Activated naive CD4-positive, alpha-beta T cell treated with anti-CD3 and anti-CD28 coated beads, Interleukin-2, amount 10 ng/mL, durations not matched to agents 7 days and 5 days (primary cell): ENCODE results near the gene MAPK8IP3.

Source experiments
- CTCF ChIA-PET: fragments of 350-600 bp; sonication (Branson Sonifier 250); formaldehyde crosslinking; loops from one replicate; lab custom pipeline; 2021; ENCODE audit warnings: antibody characterized with exemption; lab: Charles Lee
- DNase-seq: peaks from one replicate; pipeline ENCODE4 v3.0.0-alpha.2; 2020
- H3K27ac Mint-ChIP-seq: one replicate; pipeline ENCODE4 v1.8.0; 2021; ENCODE audit warnings: mild to moderate bottlenecking, moderate library complexity, mixed read lengths
- H3K27me3 Mint-ChIP-seq: one replicate; pipeline ENCODE4 v1.8.0; 2021; ENCODE audit warnings: mild to moderate bottlenecking, mixed read lengths
- H3K36me3 Mint-ChIP-seq: one replicate; pipeline ENCODE4 v1.8.0; 2021; ENCODE audit warnings: mixed read lengths
- H3K4me1 Mint-ChIP-seq: one replicate; pipeline ENCODE4 v1.8.0; 2021; ENCODE audit warnings: mixed read lengths
- H3K4me3 Mint-ChIP-seq: one replicate; pipeline ENCODE4 v1.8.0; 2021; ENCODE audit warnings: mild to moderate bottlenecking, moderate library complexity, mixed read lengths
- H3K9me3 Mint-ChIP-seq: one replicate; pipeline ENCODE4 v1.8.0; 2021; ENCODE audit warnings: mixed read lengths

Gene MAPK8IP3

GRCh38 chr16:1745900-1746692 lies 40.1 kb downstream of the MAPK8IP3 start:
- no peak for DNase-seq
- H3K36me3 Mint-ChIP-seq = peaks cover 12% of the 10 kb centered on the region

GRCh38 chr16:1746693-1747195 lies 40.7 kb downstream of the MAPK8IP3 start:
- Mint-ChIP-seq H3K27ac (no peak overlapping the region), H3K4me3 (no peak overlapping the region), H3K36me3 (peaks cover 14% of the 10 kb centered on the region), H3K27me3 (no peaks in the 10 kb centered on the region), H3K9me3 (no peaks in the 10 kb centered on the region), H3K4me1 (no peaks in the 10 kb centered on the region)
- DNase-seq = no peak
- CTCF ChIA-PET = interaction anchor here (1.2 kb wide), 1 partner anchor 22 kb away, joined by 3 read pairs; no protein-coding TSS in a partner anchor

More at GRCh38 chr16:1745900-1746692, 40.1 kb downstream of the MAPK8IP3 start:
- no peaks in the 10 kb centered on the region for H3K4me1 Mint-ChIP-seq
- no peaks in the 10 kb centered on the region for H3K27me3 Mint-ChIP-seq
- H3K4me3 Mint-ChIP-seq = no peak overlapping the region
- CTCF ChIA-PET = interaction anchor here (1.2 kb wide), 1 partner anchor 21 kb away, joined by 3 read pairs; no protein-coding TSS in a partner anchor
- no peak overlapping the region for H3K27ac Mint-ChIP-seq
- H3K9me3 Mint-ChIP-seq = no peaks in the 10 kb centered on the region

- H3K4me1 Mint-ChIP-seq = no peaks in the 10 kb centered on the region
- H3K27ac Mint-ChIP-seq = no peak overlapping the region
- no peak for DNase-seq
- H3K9me3 Mint-ChIP-seq = no peaks in the 10 kb centered on the region
- CTCF ChIA-PET = no interaction called here
- no peaks in the 10 kb centered on the region for H3K27me3 Mint-ChIP-seq
- H3K4me3 Mint-ChIP-seq = no peak overlapping the region
- peaks cover 16% of the 10 kb centered on the region for H3K36me3 Mint-ChIP-seq
Observed at GRCh38 chr16:1747934-1748333, 41.9 kb downstream of the MAPK8IP3 start.

GRCh38 chr16:1749152-1750117 lies 43.4 kb downstream of the MAPK8IP3 start:
- Mint-ChIP-seq H3K4me3 (no peak overlapping the region), H3K4me1 (no peaks in the 10 kb centered on the region), H3K36me3 (peaks cover 16% of the 10 kb centered on the region), H3K27me3 (no peaks in the 10 kb centered on the region), H3K9me3 (no peaks in the 10 kb centered on the region), H3K27ac (no peak overlapping the region)
- CTCF ChIA-PET = interaction anchor here (1.2 kb wide), 1 partner anchor 26 kb away, joined by 3 read pairs; no protein-coding TSS in a partner anchor
- DNase-seq = no peak

GRCh38 chr16:1751946-1752345 lies 46.0 kb downstream of the MAPK8IP3 start:
- Mint-ChIP-seq H3K36me3 (peaks cover 15% of the 10 kb centered on the region), H3K4me1 (peaks cover 9% of the 10 kb centered on the region), H3K27ac (no peak overlapping the region), H3K27me3 (no peaks in the 10 kb centered on the region), H3K9me3 (no peaks in the 10 kb centered on the region), H3K4me3 (no peak overlapping the region)
- DNase-seq = no peak
- CTCF ChIA-PET = no interaction called here

GRCh38 chr16:1752853-1753252 lies 46.9 kb downstream of the MAPK8IP3 start:
- H3K36me3 Mint-ChIP-seq = peaks cover 15% of the 10 kb centered on the region
- DNase-seq = no peak
- H3K9me3 Mint-ChIP-seq = no peaks in the 10 kb centered on the region
- H3K27me3 Mint-ChIP-seq = no peaks in the 10 kb centered on the region
- H3K4me1 Mint-ChIP-seq = peaks cover 18% of the 10 kb centered on the region
- H3K4me3 Mint-ChIP-seq = no peak overlapping the region
- CTCF ChIA-PET = no interaction called here
- H3K27ac Mint-ChIP-seq = no peak overlapping the region

GRCh38 chr16:1754204-1754603 lies 48.2 kb downstream of the MAPK8IP3 start:
- H3K4me1 Mint-ChIP-seq = peaks cover 25% of the 10 kb centered on the region
- CTCF ChIA-PET = no interaction called here
- peak overlapping the region; percentile 4 for H3K27ac Mint-ChIP-seq
- H3K27me3 Mint-ChIP-seq = no peaks in the 10 kb centered on the region
- no peaks in the 10 kb centered on the region for H3K9me3 Mint-ChIP-seq
- H3K4me3 Mint-ChIP-seq = no peak overlapping the region
- H3K36me3 Mint-ChIP-seq = peaks cover 10% of the 10 kb centered on the region
- DNase-seq = no peak

GRCh38 chr16:1757714-1758461 lies 51.9 kb downstream of the MAPK8IP3 start:
- Mint-ChIP-seq H3K36me3 (peaks cover 12% of the 10 kb centered on the region), H3K9me3 (no peaks in the 10 kb centered on the region), H3K4me1 (peaks cover 25% of the 10 kb centered on the region), H3K4me3 (no peak overlapping the region), H3K27ac (peak overlapping the region; percentile 80), H3K27me3 (no peaks in the 10 kb centered on the region)
- DNase-seq = no peak
- CTCF ChIA-PET = no interaction called here

GRCh38 chr16:1758923-1759322 lies 52.9 kb downstream of the MAPK8IP3 start:
- peaks cover 25% of the 10 kb centered on the region for H3K4me1 Mint-ChIP-seq
- H3K9me3 Mint-ChIP-seq = no peaks in the 10 kb centered on the region
- no peak for DNase-seq
- no peaks in the 10 kb centered on the region for H3K27me3 Mint-ChIP-seq
- H3K36me3 Mint-ChIP-seq = peaks cover 12% of the 10 kb centered on the region
- CTCF ChIA-PET = no interaction called here
- no peak overlapping the region for H3K27ac Mint-ChIP-seq
- H3K4me3 Mint-ChIP-seq = no peak overlapping the region

GRCh38 chr16:1759511-1759910 lies 53.5 kb downstream of the MAPK8IP3 start:
- no peak for DNase-seq
- CTCF ChIA-PET = no interaction called here
- H3K9me3 Mint-ChIP-seq = no peaks in the 10 kb centered on the region
- H3K27me3 Mint-ChIP-seq = no peaks in the 10 kb centered on the region
- H3K36me3 Mint-ChIP-seq = peaks cover 12% of the 10 kb centered on the region
- H3K4me1 Mint-ChIP-seq = peaks cover 25% of the 10 kb centered on the region
- H3K27ac Mint-ChIP-seq = no peak overlapping the region
- H3K4me3 Mint-ChIP-seq = no peak overlapping the region

- H3K27ac Mint-ChIP-seq = no peak overlapping the region
Observed at GRCh38 chr16:1760911-1761310, 54.9 kb downstream of the MAPK8IP3 start.

GRCh38 chr16:1761751-1762150 lies 55.8 kb downstream of the MAPK8IP3 start:
- H3K27ac Mint-ChIP-seq = no peak overlapping the region
- H3K4me3 Mint-ChIP-seq = no peak overlapping the region
- H3K9me3 Mint-ChIP-seq = no peaks in the 10 kb centered on the region
- CTCF ChIA-PET = no interaction called here
- peaks cover 18% of the 10 kb centered on the region for H3K4me1 Mint-ChIP-seq
- H3K27me3 Mint-ChIP-seq = no peaks in the 10 kb centered on the region
- H3K36me3 Mint-ChIP-seq = peaks cover 9% of the 10 kb centered on the region
- no peak for DNase-seq

More at GRCh38 chr16:1760911-1761310, 54.9 kb downstream of the MAPK8IP3 start:
- CTCF ChIA-PET = no interaction called here
- Mint-ChIP-seq H3K4me3 (no peak overlapping the region), H3K9me3 (no peaks in the 10 kb centered on the region), H3K36me3 (peaks cover 9% of the 10 kb centered on the region), H3K27me3 (no peaks in the 10 kb centered on the region), H3K4me1 (peaks cover 21% of the 10 kb centered on the region)
- DNase-seq = no peak

GRCh38 chr16:1762196-1762878 lies 56.3 kb downstream of the MAPK8IP3 start:
- CTCF ChIA-PET = no interaction called here
- H3K36me3 Mint-ChIP-seq = peaks cover 11% of the 10 kb centered on the region
- DNase-seq = no peak
- no peaks in the 10 kb centered on the region for H3K27me3 Mint-ChIP-seq
- H3K27ac Mint-ChIP-seq = no peak overlapping the region
- no peak overlapping the region for H3K4me3 Mint-ChIP-seq
- H3K4me1 Mint-ChIP-seq = peaks cover 12% of the 10 kb centered on the region
- H3K9me3 Mint-ChIP-seq = no peaks in the 10 kb centered on the region
